Smooth muscle cell (in vitro differentiated cells): Measurements from ENCODE around the gene SORL1-AS1.

Experiments used
- DNase-seq: peaks from one replicate; lab custom pipeline; 2025; ENCODE audit not compliant: unreplicated experiment; lab: John Stamatoyannopoulos, UW
- H2AFZ ChIP-seq: fragments of 200-600 bp; sonication (generic); 2 replicates; pipeline ENCODE4 v1.6.0; 2016; ENCODE audit warnings: antibody characterized with exemption, low read depth, mild to moderate bottlenecking
- H3F3A ChIP-seq: fragments of 200-600 bp; sonication (generic); 2 replicates; pipeline ENCODE4 v1.6.0; 2017; ENCODE audit warnings: antibody characterized with exemption, low read depth
- H3K27ac ChIP-seq: fragments of 200-600 bp; sonication (generic); 2 replicates; pipeline ENCODE4 v1.5.1; 2016; ENCODE audit warnings: low read depth, mild to moderate bottlenecking
- H3K27me3 ChIP-seq: fragments of 200-600 bp; sonication (generic); 2 replicates; pipeline ENCODE4 v1.6.1; 2016; ENCODE audit warnings: low read depth, mild to moderate bottlenecking
- H3K36me3 ChIP-seq: fragments of 200-600 bp; sonication (generic); 2 replicates; pipeline ENCODE4 v1.5.1; 2016; ENCODE audit warnings: low read depth
- H3K4me1 ChIP-seq: fragments of 200-600 bp; sonication (generic); 2 replicates; pipeline ENCODE4 v1.5.1; 2016; ENCODE audit warnings: low read depth
- H3K4me2 ChIP-seq: fragments of 200-600 bp; sonication (generic); 2 replicates; pipeline ENCODE4 v1.6.0; 2016; ENCODE audit warnings: mild to moderate bottlenecking
- H3K4me3 ChIP-seq: fragments of 200-600 bp; sonication (generic); 2 replicates; pipeline ENCODE4 v1.5.1; 2016; ENCODE audit warnings: mild to moderate bottlenecking
- H3K79me2 ChIP-seq: fragments of 200-600 bp; sonication (generic); 2 replicates; pipeline ENCODE4 v1.6.0; 2016; ENCODE audit warnings: low read depth, mild to moderate bottlenecking
- H3K9ac ChIP-seq: fragments of 200-600 bp; sonication (generic); 2 replicates; pipeline ENCODE4 v1.6.0; 2016; ENCODE audit warnings: low read depth
- H3K9me3 ChIP-seq: fragments of 200-600 bp; sonication (generic); replicated peaks from 2 replicates; pipeline ENCODE4 v1.5.1; 2016; ENCODE audit warnings: low read depth
- H4K20me1 ChIP-seq: fragments of 200-600 bp; sonication (generic); 2 replicates; pipeline ENCODE4 v1.6.0; 2016; ENCODE audit warnings: low read depth
- CTCF ChIP-seq: fragments of 200-600 bp; sonication (generic); IDR thresholded peaks from 2 replicates; pipeline ENCODE4 v1.5.1; 2017; ENCODE audit warnings: borderline replicate concordance, mild to moderate bottlenecking, antibody characterized with exemption; ENCODE audit not compliant: insufficient read depth, poor library complexity, severe bottlenecking
- WGBS: methylation state at CpG from one replicate; pipeline ENCODE4 v1.1.7; 2016; ENCODE audit warnings: low lambda C conversion rate; 5-methylcytosine and 5-hydroxymethylcytosine counted together

The SORL1-AS1 gene

GRCh38 chr11:121443688-121444275 is 9.0 kb downstream of the SORL1-AS1 start:
- Histone ChIP-seq H3K4me1 (peaks cover 4% of the 10 kb centered on the region), H4K20me1 (no peaks in the 10 kb centered on the region), H3K27me3 (no peaks in the 10 kb centered on the region), H2AFZ (no peak overlapping the region), H3K36me3 (no peaks in the 10 kb centered on the region), H3K9ac (no peak overlapping the region), H3K4me2 (no peak overlapping the region), H3K4me3 (no peak overlapping the region), H3K9me3 (no peaks in the 10 kb centered on the region), H3F3A (no peaks in the 10 kb centered on the region), H3K27ac (no peak overlapping the region), H3K79me2 (no peaks in the 10 kb centered on the region)
- 97% methylated on average over 4 of the region's 4 CpGs for WGBS
- no peak for TF ChIP-seq CTCF
- DNase-seq, result no peak

GRCh38 chr11:121441521-121441920 is 11.2 kb downstream of the SORL1-AS1 start:
- H4K20me1 ChIP-seq, result no peaks in the 10 kb centered on the region
- TF ChIP-seq CTCF, result no peak
- no peaks in the 10 kb centered on the region for H3K79me2 ChIP-seq
- H3K4me3 ChIP-seq, result no peak overlapping the region
- H3K27ac ChIP-seq, result no peak overlapping the region
- H2AFZ ChIP-seq, result no peak overlapping the region
- 95% methylated on average over 2 of the region's 2 CpGs for WGBS
- no peaks in the 10 kb centered on the region for H3K27me3 ChIP-seq
- H3K4me2 ChIP-seq, result no peak overlapping the region
- no peak for DNase-seq
- peaks cover 3% of the 10 kb centered on the region for H3K4me1 ChIP-seq
- H3F3A ChIP-seq, result no peaks in the 10 kb centered on the region
- no peak overlapping the region for H3K9ac ChIP-seq
- H3K36me3 ChIP-seq, result no peaks in the 10 kb centered on the region
- no peaks in the 10 kb centered on the region for H3K9me3 ChIP-seq

- Histone ChIP-seq H3K36me3 (no peaks in the 10 kb centered on the region), H4K20me1 (no peaks in the 10 kb centered on the region), H3K4me2 (no peak overlapping the region), H3K4me1 (no peaks in the 10 kb centered on the region), H2AFZ (no peak overlapping the region), H3F3A (no peaks in the 10 kb centered on the region), H3K9me3 (no peaks in the 10 kb centered on the region), H3K79me2 (no peaks in the 10 kb centered on the region), H3K27me3 (peaks cover 5% of the 10 kb centered on the region), H3K4me3 (no peak overlapping the region), H3K27ac (no peak overlapping the region), H3K9ac (no peak overlapping the region)
- no peak for TF ChIP-seq CTCF
- no peak for DNase-seq
These were observed 13.0 kb downstream of the SORL1-AS1 start for GRCh38 chr11:121439759-121440158.

- Histone ChIP-seq H3K9me3 (no peaks in the 10 kb centered on the region), H3K4me2 (no peak overlapping the region), H3F3A (no peaks in the 10 kb centered on the region), H3K27ac (no peak overlapping the region), H3K4me3 (no peak overlapping the region), H3K9ac (no peak overlapping the region), H3K27me3 (peaks cover 7% of the 10 kb centered on the region), H3K36me3 (no peaks in the 10 kb centered on the region), H4K20me1 (no peaks in the 10 kb centered on the region), H3K79me2 (no peaks in the 10 kb centered on the region), H3K4me1 (no peaks in the 10 kb centered on the region), H2AFZ (no peak overlapping the region)
- no peak for DNase-seq
- TF ChIP-seq CTCF, result no peak
- WGBS, result 80% methylated on average over 4 of the region's 4 CpGs
These were observed 13.4 kb downstream of the SORL1-AS1 start for GRCh38 chr11:121439337-121439736.
